Mammary epithelial cell (primary cell): ENCODE measurements around the gene PLEKHG4B.

ENCODE experiments used
- EZH2 ChIP-seq: IDR thresholded peaks from 2 replicates; pipeline ENCODE4 v1.6.1; 2012; ENCODE audit warnings: low read length, inconsistent platforms, borderline replicate concordance
- TF ChIP-seq, protein P1 (sequence below), 2 donors: IDR thresholded peaks in 1 of 2; conservative IDR thresholded peaks in 1 of 2; 2 replicates each; pipeline ENCODE4 v1.5.1; 2011 to 2012; ENCODE audit warnings: inconsistent platforms in 2 of 2, low read length in 2 of 2, mild to moderate bottlenecking in 2 of 2, control low read depth in 1 of 2, low read depth in 1 of 2; ENCODE audit not compliant: insufficient read depth in 1 of 2; ENCODE audit errors: extremely low read depth in 1 of 2

DNA sequence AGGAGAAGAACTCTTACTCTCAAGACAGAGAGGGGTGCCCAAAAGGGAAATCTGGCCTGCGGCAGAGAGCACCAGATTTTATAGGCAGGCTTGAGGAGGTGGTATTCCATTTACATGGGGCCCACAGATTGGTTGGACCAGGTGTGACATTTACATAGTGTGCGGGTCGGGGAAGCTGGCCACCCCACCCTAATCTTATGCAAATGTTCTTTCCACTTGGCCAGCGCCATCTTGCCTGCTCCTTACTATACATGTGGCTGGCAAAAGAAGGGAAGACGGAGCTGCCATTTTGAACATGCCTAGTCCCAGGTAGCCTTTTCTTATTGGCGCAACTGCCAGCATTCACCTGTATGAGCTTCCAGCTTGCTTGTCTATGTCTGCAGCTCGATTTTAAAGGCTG is 34.8 kb downstream of the PLEKHG4B start:
- TF ChIP-seq, protein P1, sequence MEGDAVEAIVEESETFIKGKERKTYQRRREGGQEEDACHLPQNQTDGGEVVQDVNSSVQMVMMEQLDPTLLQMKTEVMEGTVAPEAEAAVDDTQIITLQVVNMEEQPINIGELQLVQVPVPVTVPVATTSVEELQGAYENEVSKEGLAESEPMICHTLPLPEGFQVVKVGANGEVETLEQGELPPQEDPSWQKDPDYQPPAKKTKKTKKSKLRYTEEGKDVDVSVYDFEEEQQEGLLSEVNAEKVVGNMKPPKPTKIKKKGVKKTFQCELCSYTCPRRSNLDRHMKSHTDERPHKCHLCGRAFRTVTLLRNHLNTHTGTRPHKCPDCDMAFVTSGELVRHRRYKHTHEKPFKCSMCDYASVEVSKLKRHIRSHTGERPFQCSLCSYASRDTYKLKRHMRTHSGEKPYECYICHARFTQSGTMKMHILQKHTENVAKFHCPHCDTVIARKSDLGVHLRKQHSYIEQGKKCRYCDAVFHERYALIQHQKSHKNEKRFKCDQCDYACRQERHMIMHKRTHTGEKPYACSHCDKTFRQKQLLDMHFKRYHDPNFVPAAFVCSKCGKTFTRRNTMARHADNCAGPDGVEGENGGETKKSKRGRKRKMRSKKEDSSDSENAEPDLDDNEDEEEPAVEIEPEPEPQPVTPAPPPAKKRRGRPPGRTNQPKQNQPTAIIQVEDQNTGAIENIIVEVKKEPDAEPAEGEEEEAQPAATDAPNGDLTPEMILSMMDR (conservative IDR thresholded peaks at IDR 0.05 in 1 of 2, IDR thresholded peaks at IDR 0.05 in 1 of 2; ENCODE audit: extremely low read depth in 1 of 2, insufficient read depth in 1 of 2, low read depth in 1 of 2, low read length in 2 of 2) = no peak
- TF ChIP-seq EZH2 = no peak
